HL-60 (cell line): Measurements from ENCODE around the gene PADI4.
A peak's percentile ranks its signal among the peaks of the same experiment; 100 is the strongest.

Source experiments
- DNase-seq, 2 experiments: peaks; one replicate each; pipeline ENCODE4 v3.0.0-alpha.2; 2010 to 2020; ENCODE audit warnings: low read depth in 1 of 2, low spot score in 1 of 2
- H3K27ac ChIP-seq: fragments of 250-450 bp; sonication (Bioruptor Pico); replicated peaks from 2 replicates; pipeline ENCODE4 v1.5.1; 2020; ENCODE audit warnings: mild to moderate bottlenecking, moderate library complexity
- H3K27me3 ChIP-seq: fragments of 250-450 bp; sonication (Bioruptor Pico); 2 replicates; pipeline ENCODE4 v1.5.1; 2021; ENCODE audit warnings: mild to moderate bottlenecking, moderate library complexity; ENCODE audit not compliant: insufficient read depth, poor library complexity, severe bottlenecking
- H3K4me3 ChIP-seq: replicated peaks from 2 replicates; pipeline ENCODE4 v1.5.1; 2011; ENCODE audit warnings: mild to moderate bottlenecking, control low read depth, low read length; ENCODE audit not compliant: insufficient read depth
- CTCF ChIP-seq: IDR thresholded peaks from one replicate; pipeline ENCODE4 v1.5.1; 2011; ENCODE audit warnings: low read length, control low read depth, inconsistent platforms; ENCODE audit not compliant: insufficient read depth
- GABPA ChIP-seq: IDR thresholded peaks from 2 replicates; pipeline ENCODE4 v1.6.1; 2012; ENCODE audit warnings: low read depth
- POLR2AphosphoS5 ChIP-seq: IDR thresholded peaks from 2 replicates; pipeline ENCODE4 v1.6.1; 2012; ENCODE audit warnings: low read depth
- REST ChIP-seq: IDR thresholded peaks from 2 replicates; pipeline ENCODE4 v1.6.1; 2012; ENCODE audit warnings: low read depth; ENCODE audit not compliant: insufficient replicate concordance
- SPI1 ChIP-seq: IDR thresholded peaks from 2 replicates; pipeline ENCODE4 v1.6.1; 2012; ENCODE audit warnings: low read depth, mild to moderate bottlenecking, borderline replicate concordance

Gene PADI4

GRCh38 chr1:17304151-17304825 is 3.7 kb upstream of the PADI4 start:
- Histone ChIP-seq H3K4me3 (no peak overlapping the region), H3K27ac (peak overlapping the region; percentile 85), H3K27me3 (no peaks in the 10 kb centered on the region)
- DNase-seq, result peak; percentile 93 to 94
- peak; percentile 50; the same call in 1 of the 2 replicates for TF ChIP-seq SPI1
- no peak for TF ChIP-seq POLR2AphosphoS5

DNA sequence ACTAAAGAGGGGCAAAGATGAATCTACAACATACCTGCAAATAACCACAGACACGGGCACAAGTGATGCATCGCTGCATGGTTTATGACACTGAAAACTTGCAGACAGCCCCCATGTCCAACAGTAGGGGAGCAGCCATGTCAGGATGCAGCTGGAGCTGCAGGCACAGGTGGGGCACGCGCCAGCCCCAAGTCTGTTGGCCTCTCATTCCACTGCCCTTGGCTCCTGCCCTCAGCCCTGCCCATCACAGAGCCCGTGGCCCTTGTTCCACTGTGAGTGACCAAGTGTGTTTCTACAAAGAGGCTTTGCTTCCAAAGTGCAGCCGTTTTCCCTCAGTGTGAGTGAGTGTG is 3.2 kb upstream of the PADI4 start:
- H3K27ac ChIP-seq, result peak overlapping the region; percentile 85
- no peak overlapping the region for H3K4me3 ChIP-seq
- H3K27me3 ChIP-seq, result no peaks in the 10 kb centered on the region
- no peak for DNase-seq
- TF ChIP-seq POLR2AphosphoS5, result no peak
- TF ChIP-seq CTCF, result no peak
- TF ChIP-seq SPI1, result no peak
- TF ChIP-seq REST, result no peak
- no peak for TF ChIP-seq GABPA

- peak overlapping the region; percentile 85 for H3K27ac ChIP-seq
- no peak for TF ChIP-seq SPI1
- TF ChIP-seq REST, result no peak
- no peak for TF ChIP-seq POLR2AphosphoS5
- no peak for TF ChIP-seq GABPA
- TF ChIP-seq CTCF, result no peak
- H3K27me3 ChIP-seq, result no peaks in the 10 kb centered on the region
Observed at GRCh38 chr1:17305576-17306095, 2.4 kb upstream of the PADI4 start.

GRCh38 chr1:17306407-17306806 is 1.6 kb upstream of the PADI4 start:
- peak; percentile 76 for TF ChIP-seq REST
- no peak for TF ChIP-seq CTCF
- Histone ChIP-seq H3K4me3 (no peak overlapping the region), H3K27ac (peak overlapping the region; percentile 10; the same call in 1 of the 2 replicates), H3K27me3 (no peaks in the 10 kb centered on the region)
- DNase-seq, result no peak

More at GRCh38 chr1:17305576-17306095, 2.4 kb upstream of the PADI4 start:
- no peak for DNase-seq
- no peak overlapping the region for H3K4me3 ChIP-seq
